ENCODE results near the gene AHR. TPM values are rescaled to one million over a fixed set of nuclear protein-coding genes. Genes with fewer than 3 reads are reported as not detected.
"Not testable (repeated sequence)": the region's sequence is repeated elsewhere in the genome, so short reads cannot be mapped to it uniquely, and the experiment has no call there.

AHR gene
- polyA plus RNA-seq, 3 donors from 2014 or later: 2.6 to 4.0 (median 3.5) TPM

- Mint-ChIP-seq H3K9me3 (no peaks in the 10 kb centered on the region), H3K4me1 (no peaks in the 10 kb centered on the region), H3K27ac (no peak overlapping the region), H3K4me3 (no peak overlapping the region), H3K27me3 (ENCODE audit: low read depth in 3 of 3) (no peaks in the 10 kb centered on the region), H3K36me3 (peaks cover 4 to 11% (median 6%) of the 10 kb centered on the region in 3 donors)
- DNase-seq: no peak
These were observed 34.8 kb downstream of the AHR start for GRCh38 chr7:17333221-17333620.

GRCh38 chr7:17336168-17336567 lies 37.7 kb downstream of the AHR start:
- H3K4me3 Mint-ChIP-seq: no peak overlapping the region
- no peaks in the 10 kb centered on the region for H3K9me3 Mint-ChIP-seq
- no peaks in the 10 kb centered on the region for H3K27me3 Mint-ChIP-seq (ENCODE audit: low read depth in 3 of 3)
- no peak overlapping the region for H3K27ac Mint-ChIP-seq
- peaks cover 4 to 11% (median 8%) of the 10 kb centered on the region in 3 donors for H3K36me3 Mint-ChIP-seq
- no peaks in the 10 kb centered on the region for H3K4me1 Mint-ChIP-seq
- no peak for DNase-seq

- DNase-seq: no peak
- H3K4me1 Mint-ChIP-seq: no peaks in the 10 kb centered on the region
- H3K4me3 Mint-ChIP-seq: no peak overlapping the region
- no peaks in the 10 kb centered on the region for H3K9me3 Mint-ChIP-seq
- H3K36me3 Mint-ChIP-seq: peaks cover 4 to 14% (median 6%) of the 10 kb centered on the region in 3 donors
- no peaks in the 10 kb centered on the region for H3K27me3 Mint-ChIP-seq (ENCODE audit: low read depth in 3 of 3)
- H3K27ac Mint-ChIP-seq: no peak overlapping the region
These were observed 40.7 kb downstream of the AHR start for GRCh38 chr7:17339139-17339538.

- peaks cover 4 to 14% (median 4%) of the 10 kb centered on the region in 3 donors for H3K36me3 Mint-ChIP-seq
- H3K4me3 Mint-ChIP-seq: no peak overlapping the region
- no peak overlapping the region for H3K27ac Mint-ChIP-seq
- no peaks in the 10 kb centered on the region for H3K27me3 Mint-ChIP-seq (ENCODE audit: low read depth in 3 of 3)
- no peak for DNase-seq
- no peaks in the 10 kb centered on the region for H3K9me3 Mint-ChIP-seq
- H3K4me1 Mint-ChIP-seq: no peaks in the 10 kb centered on the region
These were observed 41.5 kb downstream of the AHR start for GRCh38 chr7:17339952-17340351.

- Mint-ChIP-seq H3K9me3 (no peaks in the 10 kb centered on the region), H3K27me3 (ENCODE audit: low read depth in 3 of 3) (no peaks in the 10 kb centered on the region), H3K4me1 (no peaks in the 10 kb centered on the region), H3K4me3 (no peak overlapping the region), H3K36me3 (peaks cover 4 to 14% (median 4%) of the 10 kb centered on the region in 3 donors), H3K27ac (no peak overlapping the region)
- no peak for DNase-seq
These were observed 42.2 kb downstream of the AHR start for GRCh38 chr7:17340655-17341054.

GRCh38 chr7:17342756-17343155 lies 44.3 kb downstream of the AHR start:
- no peak overlapping the region for H3K27ac Mint-ChIP-seq
- H3K9me3 Mint-ChIP-seq: no peaks in the 10 kb centered on the region
- no peak overlapping the region for H3K4me3 Mint-ChIP-seq
- H3K4me1 Mint-ChIP-seq: no peaks in the 10 kb centered on the region
- no peaks in the 10 kb centered on the region for H3K27me3 Mint-ChIP-seq (ENCODE audit: low read depth in 3 of 3)
- no peak for DNase-seq
- H3K36me3 Mint-ChIP-seq: peaks cover 0 to 10% (median 0%) of the 10 kb centered on the region in 3 donors

- Mint-ChIP-seq H3K27me3 (ENCODE audit: low read depth in 3 of 3) (no peaks in the 10 kb centered on the region), H3K27ac (no peak overlapping the region), H3K36me3 (peaks cover 0 to 23% (median 0%) of the 10 kb centered on the region in 3 donors), H3K9me3 (peaks cover 0 to 16% (median 4%) of the 10 kb centered on the region in 6 donors), H3K4me1 (no peaks in the 10 kb centered on the region), H3K4me3 (no peak overlapping the region)
- DNase-seq: no peak
These were observed 48.9 kb downstream of the AHR start for GRCh38 chr7:17347401-17347800.

GRCh38 chr7:17348932-17349331 lies 50.5 kb downstream of the AHR start:
- H3K36me3 Mint-ChIP-seq: peaks cover 0 to 21% (median 0%) of the 10 kb centered on the region in 3 donors
- not testable (repeated sequence) for H3K4me1 Mint-ChIP-seq; DNase-seq; H3K27ac Mint-ChIP-seq; H3K4me3 Mint-ChIP-seq; H3K27me3 Mint-ChIP-seq (ENCODE audit: low read depth in 3 of 3)
- peaks cover 0 to 16% (median 5%) of the 10 kb centered on the region in 6 donors for H3K9me3 Mint-ChIP-seq

GRCh38 chr7:17350321-17350720 lies 51.9 kb downstream of the AHR start:
- not testable (repeated sequence) for H3K27me3 Mint-ChIP-seq (ENCODE audit: low read depth in 3 of 3); DNase-seq; H3K27ac Mint-ChIP-seq; H3K4me3 Mint-ChIP-seq; H3K4me1 Mint-ChIP-seq
- Mint-ChIP-seq H3K9me3 (peaks cover 0 to 16% (median 5%) of the 10 kb centered on the region in 6 donors), H3K36me3 (peaks cover 0 to 27% (median 5%) of the 10 kb centered on the region in 3 donors)

GRCh38 chr7:17353650-17354419 lies 55.4 kb downstream of the AHR start:
- H3K36me3 Mint-ChIP-seq: peaks cover 0 to 27% (median 5%) of the 10 kb centered on the region in 3 donors

GRCh38 chr7:17354473-17354872 lies 56.0 kb downstream of the AHR start:
- Mint-ChIP-seq H3K4me1 (no peaks in the 10 kb centered on the region), H3K9me3 (peaks cover 0 to 16% (median 6%) of the 10 kb centered on the region in 6 donors), H3K27me3 (ENCODE audit: low read depth in 3 of 3) (peaks cover 0 to 2% (median 2%) of the 10 kb centered on the region in 3 donors), H3K27ac (no peak overlapping the region), H3K36me3 (peaks cover 0 to 26% (median 5%) of the 10 kb centered on the region in 3 donors), H3K4me3 (no peak overlapping the region)
- DNase-seq: no peak

More at GRCh38 chr7:17353650-17354419, 55.4 kb downstream of the AHR start:
- H3K4me1 Mint-ChIP-seq; H3K27ac Mint-ChIP-seq; H3K27me3 Mint-ChIP-seq (ENCODE audit: low read depth in 3 of 3); H3K4me3 Mint-ChIP-seq; DNase-seq: not testable (repeated sequence)
- H3K9me3 Mint-ChIP-seq: peaks cover 0 to 16% (median 6%) of the 10 kb centered on the region in 6 donors

- H3K36me3 Mint-ChIP-seq: peaks cover 0 to 21% (median 5%) of the 10 kb centered on the region in 3 donors
- no peaks in the 10 kb centered on the region for H3K4me1 Mint-ChIP-seq
- H3K4me3 Mint-ChIP-seq: no peak overlapping the region
- H3K27ac Mint-ChIP-seq: no peak overlapping the region
- DNase-seq: no peak
- peaks cover 0 to 2% (median 2%) of the 10 kb centered on the region in 3 donors for H3K27me3 Mint-ChIP-seq (ENCODE audit: low read depth in 3 of 3)
- peaks cover 0 to 16% (median 6%) of the 10 kb centered on the region in 6 donors for H3K9me3 Mint-ChIP-seq
These were observed 56.6 kb downstream of the AHR start for GRCh38 chr7:17355050-17355449.

- Mint-ChIP-seq H3K4me1 (no peaks in the 10 kb centered on the region), H3K9me3 (peaks cover 0 to 6% (median under 1%) of the 10 kb centered on the region in 6 donors), H3K36me3 (peaks cover 0 to 10% (median 6%) of the 10 kb centered on the region in 3 donors), H3K27ac (no peak overlapping the region), H3K4me3 (no peak overlapping the region), H3K27me3 (ENCODE audit: low read depth in 3 of 3) (peaks cover 0 to 2% (median 2%) of the 10 kb centered on the region in 3 donors)
- DNase-seq: no peak
These were observed 59.5 kb downstream of the AHR start for GRCh38 chr7:17357952-17358351.

- peaks cover 0 to 2% (median 2%) of the 10 kb centered on the region in 3 donors for H3K27me3 Mint-ChIP-seq (ENCODE audit: low read depth in 3 of 3)
These were observed 61.2 kb downstream of the AHR start for GRCh38 chr7:17359610-17360009.

More at GRCh38 chr7:17359610-17360009, 61.2 kb downstream of the AHR start:
- Mint-ChIP-seq H3K9me3 (peaks cover 0 to 6% (median 0%) of the 10 kb centered on the region in 6 donors), H3K36me3 (peaks cover 0 to 9% (median 4%) of the 10 kb centered on the region in 3 donors), H3K27ac (no peak overlapping the region), H3K4me1 (no peaks in the 10 kb centered on the region), H3K4me3 (no peak overlapping the region)
- DNase-seq: no peak

All from immature natural killer cell (primary cell).